ENCODE data around the gene BTN3A1. TPM values are rescaled to one million over a fixed set of nuclear protein-coding genes. Genes with fewer than 3 reads are reported as not detected.
A peak's percentile ranks its signal among the peaks of the same experiment; 100 is the strongest.

BTN3A1 gene
- total and polyA plus RNA-seq, 2 of the 13 experiments (the other 11 are each of a cell fraction or from before 2014, with no cell fraction given): 13.3 to 14.0 TPM

DNA sequence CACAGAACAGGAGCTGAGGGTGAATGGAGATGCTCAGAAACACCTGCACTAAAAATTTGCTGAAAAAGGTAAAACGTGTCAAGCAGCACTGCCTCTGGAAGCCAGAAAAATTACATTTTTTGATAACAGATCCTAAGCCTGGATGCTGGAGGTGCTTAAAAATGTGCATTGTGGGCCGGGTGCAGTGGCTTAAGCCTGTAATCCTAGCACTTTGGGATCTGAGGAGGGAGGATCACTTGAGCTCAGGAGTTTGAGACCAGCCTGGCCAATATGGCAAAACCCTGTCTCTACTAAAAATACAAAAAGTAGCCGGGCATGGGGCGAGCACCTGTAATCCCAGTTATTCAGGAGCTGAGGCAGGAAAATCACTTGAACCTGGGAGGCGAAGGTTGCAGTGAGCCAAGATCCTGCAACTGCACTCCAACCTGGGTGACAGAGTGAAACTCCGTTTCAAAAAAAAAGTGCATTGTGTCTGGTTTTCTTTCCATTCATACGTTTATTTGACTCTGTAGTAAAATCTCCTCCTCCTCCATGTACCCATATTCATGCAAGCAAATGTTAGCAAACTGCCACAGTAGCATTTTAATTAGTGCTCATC lies 587 bp upstream of the BTN3A1 start:
- Histone ChIP-seq H3K79me2 (ENCODE audit: insufficient read depth, low read length) (peaks cover 2% of the 10 kb centered on the region), H3K4me1 (ENCODE audit: insufficient read depth, low read length) (peaks cover 55% of the 10 kb centered on the region), H2AFZ (ENCODE audit: low read length) (peak overlapping the region; percentile 89), H3K9ac (ENCODE audit: insufficient read depth, low read depth, low read length) (peak overlapping the region; percentile 77), H3K27me3 (ENCODE audit: control insufficient read depth in 1 of 2, insufficient read depth in 2 of 2, low read length in 2 of 2) (no peaks in the 10 kb centered on the region), H3K4me3 (replicated peaks in 1 of 3; ENCODE audit: insufficient read depth in 1 of 3, low read depth in 2 of 3, low read length in 3 of 3) (peak overlapping the region; percentile 63 to 78 (median 75)), H4K20me1 (ENCODE audit: insufficient read depth, low read length) (no peaks in the 10 kb centered on the region), H3K27ac (ENCODE audit: extremely low read length, insufficient read depth, low read length) (peak overlapping the region; percentile 75), H3K9me3 (ENCODE audit: low read length) (no peaks in the 10 kb centered on the region), H3K36me3 (replicated peaks in 1 of 2; ENCODE audit: control insufficient read depth in 1 of 2, insufficient read depth in 2 of 2, low read length in 2 of 2) (no peaks in the 10 kb centered on the region), H3K4me2 (ENCODE audit: low read depth, low read length) (peak overlapping the region; percentile 89)
- ATAC-seq: peak; percentile 31
- in situ Hi-C loops (cut with HindIII; ENCODE audit: extremely low pct_ligation_motif_present, low pct_unique_long_range_greater_than_20kb): no loop called here
- intact Hi-C loops (cut with micrococcal nuclease; ENCODE audit: unreplicated experiment): loop anchor here (5.0 kb wide), 1 partner anchor 56 kb away; the partner anchor contains the start of gene BTN2A1
- POLR2A ChIA-PET: interaction anchor here (1.1 kb wide), 1 partner anchor 19 kb away, joined by 3 read pairs; the partner anchor contains the start of gene BTN2A2
- BruUV-seq (replicated peaks): no TSS peak
- WGBS (ENCODE audit: low lambda C conversion rate): 3% methylated on average over 7 of the region's 7 CpGs
- no peak for DNase-seq (ENCODE audit: low spot score)
- CTCF ChIA-PET (ENCODE audit: low intra/inter-chr PET ratio, low total read pairs): no interaction called here
- FAIRE-seq: no peak
- TF ChIP-seq CHD4 (IDR thresholded peaks at IDR 0.05; ENCODE audit: borderline replicate concordance, low read length) (no peak), HOXA5 (CRISPR knock-in tag; IDR thresholded peaks at IDR 0.05) (0 out of 2 replicates have a peak, but pooled peaks have one; percentile 21), RXRA (CRISPR knock-in tag; IDR thresholded peaks at IDR 0.05) (no peak), ZSCAN31 (CRISPR knock-in tag; IDR thresholded peaks at IDR 0.05; ENCODE audit: low read depth) (0 out of 2 replicates have a peak, but pooled peaks have one; percentile 26), NCOA1 (CRISPR knock-in tag; IDR thresholded peaks at IDR 0.05) (0 out of 2 replicates have a peak, but pooled peaks have one; percentile 46), BRD4 (CRISPR knock-in tag; IDR thresholded peaks at IDR 0.05) (no peak), KDM3A (CRISPR knock-in tag; IDR thresholded peaks at IDR 0.05; ENCODE audit: low read depth) (no peak), SIN3A (IDR thresholded peaks at IDR 0.05; ENCODE audit: borderline replicate concordance, low read depth, low read length) (no peak), KMT2A (CRISPR knock-in tag; IDR thresholded peaks at IDR 0.05) (peak; percentile 0; the same call in 1 of the 2 replicates), ZNF292 (CRISPR knock-in tag; IDR thresholded peaks at IDR 0.05; ENCODE audit: borderline replicate concordance, low read depth) (peak; percentile 70), ZNF234 (CRISPR knock-in tag; conservative IDR thresholded peaks at IDR 0.05) (no peak), AHR (CRISPR knock-in tag; IDR thresholded peaks at IDR 0.05) (no peak)
- TF ChIP-seq, protein P1, sequence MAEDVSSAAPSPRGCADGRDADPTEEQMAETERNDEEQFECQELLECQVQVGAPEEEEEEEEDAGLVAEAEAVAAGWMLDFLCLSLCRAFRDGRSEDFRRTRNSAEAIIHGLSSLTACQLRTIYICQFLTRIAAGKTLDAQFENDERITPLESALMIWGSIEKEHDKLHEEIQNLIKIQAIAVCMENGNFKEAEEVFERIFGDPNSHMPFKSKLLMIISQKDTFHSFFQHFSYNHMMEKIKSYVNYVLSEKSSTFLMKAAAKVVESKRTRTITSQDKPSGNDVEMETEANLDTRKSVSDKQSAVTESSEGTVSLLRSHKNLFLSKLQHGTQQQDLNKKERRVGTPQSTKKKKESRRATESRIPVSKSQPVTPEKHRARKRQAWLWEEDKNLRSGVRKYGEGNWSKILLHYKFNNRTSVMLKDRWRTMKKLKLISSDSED (CRISPR knock-in tag; IDR thresholded peaks at IDR 0.05): no peak
- TF ChIP-seq, protein P2, sequence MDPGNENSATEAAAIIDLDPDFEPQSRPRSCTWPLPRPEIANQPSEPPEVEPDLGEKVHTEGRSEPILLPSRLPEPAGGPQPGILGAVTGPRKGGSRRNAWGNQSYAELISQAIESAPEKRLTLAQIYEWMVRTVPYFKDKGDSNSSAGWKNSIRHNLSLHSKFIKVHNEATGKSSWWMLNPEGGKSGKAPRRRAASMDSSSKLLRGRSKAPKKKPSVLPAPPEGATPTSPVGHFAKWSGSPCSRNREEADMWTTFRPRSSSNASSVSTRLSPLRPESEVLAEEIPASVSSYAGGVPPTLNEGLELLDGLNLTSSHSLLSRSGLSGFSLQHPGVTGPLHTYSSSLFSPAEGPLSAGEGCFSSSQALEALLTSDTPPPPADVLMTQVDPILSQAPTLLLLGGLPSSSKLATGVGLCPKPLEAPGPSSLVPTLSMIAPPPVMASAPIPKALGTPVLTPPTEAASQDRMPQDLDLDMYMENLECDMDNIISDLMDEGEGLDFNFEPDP (CRISPR knock-in tag; conservative IDR thresholded peaks at IDR 0.05): 0 out of 2 replicates have a peak, but pooled peaks have one; percentile 58
- TF ChIP-seq, protein P3, sequence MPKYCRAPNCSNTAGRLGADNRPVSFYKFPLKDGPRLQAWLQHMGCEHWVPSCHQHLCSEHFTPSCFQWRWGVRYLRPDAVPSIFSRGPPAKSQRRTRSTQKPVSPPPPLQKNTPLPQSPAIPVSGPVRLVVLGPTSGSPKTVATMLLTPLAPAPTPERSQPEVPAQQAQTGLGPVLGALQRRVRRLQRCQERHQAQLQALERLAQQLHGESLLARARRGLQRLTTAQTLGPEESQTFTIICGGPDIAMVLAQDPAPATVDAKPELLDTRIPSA (CRISPR knock-in tag; IDR thresholded peaks at IDR 0.05; ENCODE audit: borderline replicate concordance): no peak
- TF ChIP-seq, protein P4, sequence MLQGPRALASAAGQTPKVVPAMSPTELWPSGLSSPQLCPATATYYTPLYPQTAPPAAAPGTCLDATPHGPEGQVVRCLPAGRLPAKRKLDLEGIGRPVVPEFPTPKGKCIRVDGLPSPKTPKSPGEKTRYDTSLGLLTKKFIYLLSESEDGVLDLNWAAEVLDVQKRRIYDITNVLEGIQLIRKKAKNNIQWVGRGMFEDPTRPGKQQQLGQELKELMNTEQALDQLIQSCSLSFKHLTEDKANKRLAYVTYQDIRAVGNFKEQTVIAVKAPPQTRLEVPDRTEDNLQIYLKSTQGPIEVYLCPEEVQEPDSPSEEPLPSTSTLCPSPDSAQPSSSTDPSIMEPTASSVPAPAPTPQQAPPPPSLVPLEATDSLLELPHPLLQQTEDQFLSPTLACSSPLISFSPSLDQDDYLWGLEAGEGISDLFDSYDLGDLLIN (CRISPR knock-in tag; IDR thresholded peaks at IDR 0.05; ENCODE audit: borderline replicate concordance): no peak
- TF ChIP-seq, protein P5, sequence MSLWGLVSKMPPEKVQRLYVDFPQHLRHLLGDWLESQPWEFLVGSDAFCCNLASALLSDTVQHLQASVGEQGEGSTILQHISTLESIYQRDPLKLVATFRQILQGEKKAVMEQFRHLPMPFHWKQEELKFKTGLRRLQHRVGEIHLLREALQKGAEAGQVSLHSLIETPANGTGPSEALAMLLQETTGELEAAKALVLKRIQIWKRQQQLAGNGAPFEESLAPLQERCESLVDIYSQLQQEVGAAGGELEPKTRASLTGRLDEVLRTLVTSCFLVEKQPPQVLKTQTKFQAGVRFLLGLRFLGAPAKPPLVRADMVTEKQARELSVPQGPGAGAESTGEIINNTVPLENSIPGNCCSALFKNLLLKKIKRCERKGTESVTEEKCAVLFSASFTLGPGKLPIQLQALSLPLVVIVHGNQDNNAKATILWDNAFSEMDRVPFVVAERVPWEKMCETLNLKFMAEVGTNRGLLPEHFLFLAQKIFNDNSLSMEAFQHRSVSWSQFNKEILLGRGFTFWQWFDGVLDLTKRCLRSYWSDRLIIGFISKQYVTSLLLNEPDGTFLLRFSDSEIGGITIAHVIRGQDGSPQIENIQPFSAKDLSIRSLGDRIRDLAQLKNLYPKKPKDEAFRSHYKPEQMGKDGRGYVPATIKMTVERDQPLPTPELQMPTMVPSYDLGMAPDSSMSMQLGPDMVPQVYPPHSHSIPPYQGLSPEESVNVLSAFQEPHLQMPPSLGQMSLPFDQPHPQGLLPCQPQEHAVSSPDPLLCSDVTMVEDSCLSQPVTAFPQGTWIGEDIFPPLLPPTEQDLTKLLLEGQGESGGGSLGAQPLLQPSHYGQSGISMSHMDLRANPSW (CRISPR knock-in tag; IDR thresholded peaks at IDR 0.05; ENCODE audit: borderline replicate concordance): 0 out of 2 replicates have a peak, but pooled peaks have one; percentile 1
